GM12878 (cell line): Measurements from ENCODE around the gene COBLL1. TPM values are rescaled to one million over a fixed set of nuclear protein-coding genes. Genes with fewer than 3 reads are reported as not detected.

ENCODE experiments used
- ATAC-seq: fragments of 200-7000 bp; cut with Tn5 transposase; 3 replicates; pipeline ENCODE4 v1.9.1; 2020; ENCODE audit warnings: mild to moderate bottlenecking, moderate library complexity
- BruUV-seq: library from RNA; stranded (reverse); fragments of 400-500 nt; replicated peaks from 2 replicates; lab custom pipeline; 2021; lab: Mats Ljungman, UMichigan
- CTCF ChIA-PET: fragments of 300-600 bp; sonication (Branson Sonifier 250); formaldehyde crosslinking; extraction: SDS; loops from one replicate; lab custom pipeline; 2021; ENCODE audit warnings: inconsistent platforms; lab: Yijun Ruan, JAX
- POLR2A ChIA-PET: fragments of 350-600 bp; formaldehyde crosslinking; extraction: SDS; loops from one replicate; lab custom pipeline; 2021; ENCODE audit warnings: inconsistent platforms; lab: Charles Lee
- RAD21 ChIA-PET: fragments of 300-600 bp; sonication (Branson Sonifier 250); formaldehyde crosslinking; loops from one replicate; lab custom pipeline; 2023; ENCODE audit warnings: antibody characterized with exemption; ENCODE audit not compliant: unreplicated experiment; lab: Charles Lee
- SMC1A ChIA-PET: fragments of 300-600 bp; sonication (Branson Sonifier 250); formaldehyde crosslinking; loops from one replicate; lab custom pipeline; 2023; ENCODE audit not compliant: unreplicated experiment, uncharacterized antibody; lab: Charles Lee
- DNase-seq: peaks from one replicate; pipeline ENCODE4 v3.0.0-alpha.2; 2011; ENCODE audit warnings: low read depth, low spot score
- FAIRE-seq: peaks from 3 replicates; lab custom pipeline; 2011; peaks lifted over from hg19 to GRCh38; lab: Jason Lieb, UNC
- H2AFZ ChIP-seq: 2 replicates; pipeline ENCODE4 v1.6.0; 2011; ENCODE audit warnings: low read depth, low read length, control low read depth; ENCODE audit not compliant: control insufficient read depth
- H3K27ac ChIP-seq: 2 replicates; pipeline ENCODE4 v1.5.1; 2011; ENCODE audit warnings: control low read depth; ENCODE audit not compliant: control insufficient read depth, insufficient read depth
- H3K27me3 ChIP-seq, 2 experiments: replicated peaks in 1 of 2; 2 replicates each; pipeline versions ENCODE4 v1.6.0 to v1.6.1; 2011; ENCODE audit warnings: low read length in 1 of 2; ENCODE audit not compliant: control insufficient read depth in 2 of 2, insufficient read depth in 2 of 2
- H3K36me3 ChIP-seq, 2 experiments: 2 replicates each; pipeline ENCODE4 v1.5.1; 2011; ENCODE audit warnings: low read length in 1 of 2; ENCODE audit not compliant: control insufficient read depth in 2 of 2, insufficient read depth in 2 of 2
- H3K4me1 ChIP-seq: 2 replicates; pipeline ENCODE4 v1.6.1; 2011; ENCODE audit warnings: mild to moderate bottlenecking, low read length, moderate library complexity, mixed read lengths; ENCODE audit not compliant: control insufficient read depth, insufficient read depth
- H3K4me2 ChIP-seq: 2 replicates; pipeline ENCODE4 v1.6.0; 2011; ENCODE audit warnings: control low read depth; ENCODE audit not compliant: control insufficient read depth, insufficient read depth
- H3K4me3 ChIP-seq: fragments of 200-600 bp; sonication (generic); 2 replicates; pipeline ENCODE4 v1.5.1; 2016
- H3K79me2 ChIP-seq: 2 replicates; pipeline ENCODE4 v1.6.0; 2011; ENCODE audit warnings: low read length; ENCODE audit not compliant: control insufficient read depth, insufficient read depth
- H3K9ac ChIP-seq: 2 replicates; pipeline ENCODE4 v1.8.0; 2011; ENCODE audit warnings: low read length, control low read depth, mixed read lengths; ENCODE audit not compliant: control insufficient read depth, insufficient read depth
- H3K9me3 ChIP-seq: replicated peaks from 3 replicates; pipeline ENCODE4 v1.5.1; 2011; ENCODE audit warnings: mild to moderate bottlenecking, low read length; ENCODE audit not compliant: control insufficient read depth, insufficient read depth
- H4K20me1 ChIP-seq: 2 replicates; pipeline ENCODE4 v1.6.0; 2011; ENCODE audit not compliant: control insufficient read depth, insufficient read depth
- ATF7 ChIP-seq: fragments of 450-650 bp; IDR thresholded peaks from 2 replicates; pipeline ENCODE4 v1.6.1; 2016; ENCODE audit warnings: low read depth, mild to moderate bottlenecking
- CBX5 ChIP-seq: sonication (generic); IDR thresholded peaks from 2 replicates; pipeline ENCODE4 v1.6.1; 2016; ENCODE audit warnings: low read depth, moderate library complexity, mild to moderate bottlenecking, inconsistent platforms
- CEBPB ChIP-seq, 2 experiments: fragments of 150-350 bp in 1 of 2; IDR thresholded peaks; 2 replicates each; pipeline ENCODE4 v1.6.1; 2012 to 2014; ENCODE audit warnings: low read depth in 2 of 2, low read length in 2 of 2, borderline replicate concordance in 1 of 2, inconsistent platforms in 1 of 2
- CEBPZ ChIP-seq: fragments of 150-350 bp; IDR thresholded peaks from 2 replicates; pipeline ENCODE4 v1.6.1; 2016; ENCODE audit warnings: low read depth, low read length
- E2F4 ChIP-seq: IDR thresholded peaks from 2 replicates; pipeline ENCODE4 v1.6.1; 2012; ENCODE audit warnings: low read depth, low read length, improper control_type of control experiment
- EZH2 ChIP-seq: IDR thresholded peaks from 2 replicates; pipeline ENCODE4 v1.6.1; 2012; ENCODE audit warnings: low read depth, mild to moderate bottlenecking, control low read depth, inconsistent platforms, low read length, borderline replicate concordance; ENCODE audit not compliant: control insufficient read depth
- IKZF2 ChIP-seq, 2 experiments: fragments of 450-650 bp; IDR thresholded peaks; 2 replicates each; pipeline ENCODE4 v1.6.1; 2017; ENCODE audit warnings: mild to moderate bottlenecking in 2 of 2, moderate library complexity in 2 of 2
- PAX5 ChIP-seq: IDR thresholded peaks from 2 replicates; pipeline ENCODE4 v1.6.1; 2011; ENCODE audit warnings: low read depth, low read length, borderline replicate concordance
- PBX3 ChIP-seq: IDR thresholded peaks from 2 replicates; pipeline ENCODE4 v1.6.1; 2011; ENCODE audit warnings: mild to moderate bottlenecking, low read depth, low read length, moderate library complexity; ENCODE audit not compliant: insufficient replicate concordance
- SIX5 ChIP-seq: IDR thresholded peaks from 2 replicates; pipeline ENCODE4 v1.6.1; 2011; ENCODE audit warnings: mild to moderate bottlenecking, low read depth, low read length, moderate library complexity; ENCODE audit not compliant: severe bottlenecking
- SUPT20H ChIP-seq: IDR thresholded peaks from 2 replicates; pipeline ENCODE4 v1.6.1; 2011; ENCODE audit warnings: low read depth, mild to moderate bottlenecking, low read length, moderate library complexity, borderline replicate concordance; ENCODE audit not compliant: control insufficient read depth
- YBX1 ChIP-seq: fragments of 450-650 bp; IDR thresholded peaks from 2 replicates; pipeline ENCODE4 v1.6.1; 2016; ENCODE audit warnings: antibody characterized with exemption
- ZBED1 ChIP-seq: IDR thresholded peaks from 2 replicates; pipeline ENCODE4 v1.6.1; 2016; ENCODE audit warnings: borderline replicate concordance
- WGBS: methylation state at CpG from one replicate; pipeline ENCODE4 v1.1.6; 2016; ENCODE audit warnings: low lambda C conversion rate; ENCODE audit not compliant: insufficient replicate concordance, insufficient coverage; ENCODE audit errors: missing lambda C conversion rate; 5-methylcytosine and 5-hydroxymethylcytosine counted together
- in situ Hi-C: fragments of 300-500 bp; cut with MboI; formaldehyde crosslinking; loops from 9 replicates; pipeline ENCODE4 v1.14.3; 2018; ENCODE audit warnings: mixed read lengths
- intact Hi-C: fragments of 100-400 bp; cut with micrococcal nuclease; formaldehyde crosslinking; loops from one replicate; pipeline ENCODE4 v1.14.2; 2022; ENCODE audit not compliant: unreplicated experiment
- polyA plus RNA-seq, 11 experiments: library from polyadenylated mRNA; depleted of rRNA in 4 of 11; unstranded in 6 of 11; stranded (reverse) in 5 of 11; fragments of >200 nt; fragmentation: Nextera tagmentation in 4 of 11; fragmentation: Illumina TruSeq in 1 of 11; extraction: Ambion mirVana in 4 of 11; extraction: Trizol in 1 of 11; gene quantifications; 1 replicate in 1 of 11; 2 replicates in 10 of 11; pipeline versions ENCODE4 v1.2.1 to v1.2.3, GENCODE V29; 2011 to 2016; ENCODE audit warnings: inconsistent platforms in 2 of 11, missing spikeins in 2 of 11, low read depth in 1 of 11
- total RNA-seq, 4 experiments: library from RNA; depleted of rRNA in 3 of 4; stranded (reverse); fragments of >200 nt in 3 of 4; fragmentation: Illumina TruSeq in 1 of 4; extraction: Trizol in 1 of 4; gene quantifications; 2 replicates each; pipeline versions ENCODE4 v1.2.1 to v1.2.3, GENCODE V29; 2013 to 2021

Gene COBLL1
- total and polyA plus RNA-seq, 10 of the 15 experiments (the other 5 are each of a cell fraction or from before 2014, with no cell fraction given) = 0.46 TPM; not detected in 9

DNA sequence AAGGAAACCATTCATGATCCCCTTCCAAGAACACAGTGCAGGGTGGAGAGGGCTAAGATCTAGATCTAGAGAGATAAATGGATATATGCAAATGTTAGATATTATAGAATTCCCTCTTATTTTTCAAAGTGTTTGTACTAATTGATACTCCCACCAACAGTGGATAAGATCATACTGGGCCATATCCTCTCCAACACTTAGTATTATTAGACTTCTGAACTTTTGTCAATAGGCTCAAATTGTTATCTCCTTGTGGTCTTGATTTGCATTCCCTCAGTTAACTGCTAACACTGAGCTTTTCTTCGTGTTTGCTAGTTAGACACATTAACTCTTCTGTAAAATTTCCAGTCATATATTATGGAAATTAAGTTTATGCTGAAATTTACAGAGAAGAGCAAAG, 163.9 kb downstream of the COBLL1 start:
- H3K9ac ChIP-seq = no peak overlapping the region
- no peak for DNase-seq
- H4K20me1 ChIP-seq = no peaks in the 10 kb centered on the region
- no peak overlapping the region for H3K4me2 ChIP-seq
- no peaks in the 10 kb centered on the region for H3K36me3 ChIP-seq
- no peak for TF ChIP-seq ZBED1
- no peak for TF ChIP-seq SUPT20H
- TF ChIP-seq CBX5 = no peak
- no peak for TF ChIP-seq YBX1
- no peak for TF ChIP-seq SIX5
- TF ChIP-seq EZH2 = no peak
- TF ChIP-seq, all 136 proteins: peak for 0
- no peaks in the 10 kb centered on the region for H3K4me1 ChIP-seq
- H3K27ac ChIP-seq = no peak overlapping the region
- SMC1A ChIA-PET = no interaction called here
- no TSS peak for BruUV-seq
- RAD21 ChIA-PET = no interaction called here
- POLR2A ChIA-PET = no interaction called here
- no peak for FAIRE-seq
- no peak overlapping the region for H3K4me3 ChIP-seq
- H2AFZ ChIP-seq = no peak overlapping the region
- no peak for ATAC-seq
- CTCF ChIA-PET = no interaction called here
- H3K27me3 ChIP-seq = no peaks in the 10 kb centered on the region
- no peaks in the 10 kb centered on the region for H3K9me3 ChIP-seq
- 0% methylated on average over 1 of the region's 1 CpG for WGBS
- in situ Hi-C loops = no loop called here
- H3K79me2 ChIP-seq = no peaks in the 10 kb centered on the region
- intact Hi-C loops = no loop called here

DNA sequence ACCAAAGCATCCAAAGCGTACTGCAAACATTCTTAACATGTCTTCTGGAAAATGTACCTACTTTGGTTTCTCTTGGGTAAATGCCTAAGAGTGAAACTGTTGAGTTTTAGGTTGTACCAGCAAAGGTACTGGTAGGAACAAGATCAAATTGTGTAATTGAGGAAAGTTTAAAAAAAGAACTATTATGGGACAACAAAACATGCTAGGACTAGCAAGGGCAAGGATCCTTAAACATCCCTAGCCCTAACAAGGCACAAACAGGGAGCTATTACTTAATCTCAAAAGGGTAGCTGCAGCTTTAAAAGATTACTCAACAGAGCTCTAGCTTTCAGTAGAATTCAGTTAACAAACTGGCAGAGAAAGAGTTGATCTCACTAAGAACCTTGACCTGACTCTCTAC, 164.4 kb downstream of the COBLL1 start:
- Histone ChIP-seq H3K4me1 (no peaks in the 10 kb centered on the region), H3K36me3 (no peaks in the 10 kb centered on the region), H2AFZ (no peak overlapping the region), H3K79me2 (no peaks in the 10 kb centered on the region), H3K4me2 (no peak overlapping the region), H3K27ac (no peak overlapping the region), H4K20me1 (no peaks in the 10 kb centered on the region), H3K4me3 (no peak overlapping the region), H3K9ac (no peak overlapping the region), H3K9me3 (no peaks in the 10 kb centered on the region), H3K27me3 (no peaks in the 10 kb centered on the region)
- WGBS = 7% methylated on average over 1 of the region's 1 CpG
- intact Hi-C loops (no loop called here), in situ Hi-C loops (no loop called here)
- no TSS peak for BruUV-seq
- RAD21 ChIA-PET = no interaction called here
- POLR2A ChIA-PET = no interaction called here
- ATAC-seq = no peak
- no peak for DNase-seq
- no peak for FAIRE-seq
- SMC1A ChIA-PET = no interaction called here
- CTCF ChIA-PET = no interaction called here
- TF ChIP-seq IKZF2 (IDR thresholded peaks at IDR 0.05) (no peak), PAX5 (no peak), CEBPZ (no peak), ATF7 (no peak), E2F4 (no peak), PBX3 (no peak), CEBPB (IDR thresholded peaks at IDR 0.05; ENCODE audit: borderline replicate concordance in 1 of 2, low read depth in 2 of 2, low read length in 2 of 2) (no peak)
